Astrocyte (in vitro differentiated cells and primary cell): Measurements from ENCODE around the gene TENM4.

Experiments
- EZH2 ChIP-seq: IDR thresholded peaks from 2 replicates; pipeline ENCODE4 v1.6.1; 2012; ENCODE audit warnings: mild to moderate bottlenecking, low read length, inconsistent platforms; ENCODE audit not compliant: insufficient read depth
- TF ChIP-seq, protein P1 (sequence below): IDR thresholded peaks from 2 replicates; pipeline ENCODE4 v1.5.1; 2011; ENCODE audit warnings: low read depth, mild to moderate bottlenecking, inconsistent platforms, low read length, moderate library complexity; ENCODE audit not compliant: insufficient read depth

- TF ChIP-seq, protein P1, sequence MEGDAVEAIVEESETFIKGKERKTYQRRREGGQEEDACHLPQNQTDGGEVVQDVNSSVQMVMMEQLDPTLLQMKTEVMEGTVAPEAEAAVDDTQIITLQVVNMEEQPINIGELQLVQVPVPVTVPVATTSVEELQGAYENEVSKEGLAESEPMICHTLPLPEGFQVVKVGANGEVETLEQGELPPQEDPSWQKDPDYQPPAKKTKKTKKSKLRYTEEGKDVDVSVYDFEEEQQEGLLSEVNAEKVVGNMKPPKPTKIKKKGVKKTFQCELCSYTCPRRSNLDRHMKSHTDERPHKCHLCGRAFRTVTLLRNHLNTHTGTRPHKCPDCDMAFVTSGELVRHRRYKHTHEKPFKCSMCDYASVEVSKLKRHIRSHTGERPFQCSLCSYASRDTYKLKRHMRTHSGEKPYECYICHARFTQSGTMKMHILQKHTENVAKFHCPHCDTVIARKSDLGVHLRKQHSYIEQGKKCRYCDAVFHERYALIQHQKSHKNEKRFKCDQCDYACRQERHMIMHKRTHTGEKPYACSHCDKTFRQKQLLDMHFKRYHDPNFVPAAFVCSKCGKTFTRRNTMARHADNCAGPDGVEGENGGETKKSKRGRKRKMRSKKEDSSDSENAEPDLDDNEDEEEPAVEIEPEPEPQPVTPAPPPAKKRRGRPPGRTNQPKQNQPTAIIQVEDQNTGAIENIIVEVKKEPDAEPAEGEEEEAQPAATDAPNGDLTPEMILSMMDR, result no peak
- TF ChIP-seq EZH2, result no peak
These were observed 744.7 kb downstream of the TENM4 start for GRCh38 chr11:78696177-78696576.
